ENCODE results near the gene MOB2.

GRCh38 chr11:1450949-1451710 is 35.4 kb downstream of the MOB2 start:
- TF ChIP-seq CTCF (IDR thresholded peaks at IDR 0.05; ENCODE audit: insufficient read depth, low read depth, low read length) (no peak), EZH2 (IDR thresholded peaks at IDR 0.05; ENCODE audit: insufficient read depth, low read length) (no peak)
